Common myeloid progenitor, CD34-positive (primary cell): ENCODE results near the gene PCDH20.
"Not testable (repeated sequence)": the region's sequence is repeated elsewhere in the genome, so short reads cannot be mapped to it uniquely, and the experiment has no call there.

Source experiments
- CTCF ChIA-PET: fragments of 350-600 bp; sonication (Branson Sonifier 250); formaldehyde crosslinking; loops from one replicate; lab custom pipeline; 2021; ENCODE audit warnings: antibody characterized with exemption; lab: Charles Lee
- POLR2A ChIA-PET: fragments of 350-600 bp; sonication (Branson Sonifier 250); formaldehyde crosslinking; loops from one replicate; lab custom pipeline; 2021; ENCODE audit warnings: antibody characterized with exemption; lab: Charles Lee
- DNase-seq, 3 donors: peaks; one replicate each; pipeline versions ENCODE4 v3.0.0 to v3.0.0-alpha.2; 2013
- H3K27ac ChIP-seq, 2 experiments: 1 replicate in 1 of 2; 2 replicates in 1 of 2; pipeline ENCODE4 v1.7.0; 2013; ENCODE audit warnings: inconsistent platforms in 2 of 2, low read length in 2 of 2, mild to moderate bottlenecking in 2 of 2, low read depth in 1 of 2, moderate library complexity in 1 of 2; ENCODE audit not compliant: severe bottlenecking in 2 of 2, insufficient read depth in 1 of 2, poor library complexity in 1 of 2
- H3K27me3 ChIP-seq, 5 experiments: replicated peaks in 2 of 5; 1 replicate in 3 of 5; 2 replicates in 2 of 5; pipeline versions ENCODE4 v1.6.1 to v1.7.0; 2013; ENCODE audit warnings: low read length in 4 of 5, mild to moderate bottlenecking in 2 of 5, moderate library complexity in 2 of 5, inconsistent platforms in 1 of 5; ENCODE audit not compliant: insufficient read depth in 5 of 5, control insufficient read depth in 4 of 5
- H3K36me3 ChIP-seq, 4 experiments: 1 replicate in 2 of 4; 2 replicates in 2 of 4; pipeline versions ENCODE4 v1.6.1 to v1.7.0; 2013; ENCODE audit warnings: low read length in 3 of 4, control low read depth in 1 of 4, mild to moderate bottlenecking in 1 of 4; ENCODE audit not compliant: control insufficient read depth in 4 of 4, insufficient read depth in 4 of 4
- H3K4me1 ChIP-seq, 4 experiments: 1 replicate in 3 of 4; 2 replicates in 1 of 4; pipeline versions ENCODE4 v1.6.1 to v1.7.1; 2013; ENCODE audit warnings: low read length in 3 of 4, mild to moderate bottlenecking in 3 of 4, control low read depth in 1 of 4, inconsistent platforms in 1 of 4, moderate library complexity in 1 of 4; ENCODE audit not compliant: control insufficient read depth in 4 of 4, insufficient read depth in 4 of 4; ENCODE audit errors: control extremely low read depth in 1 of 4
- H3K4me3 ChIP-seq, 7 experiments: 1 replicate in 4 of 7; 2 replicates in 3 of 7; pipeline versions ENCODE4 v1.5.1 to v1.7.0; 2013; ENCODE audit warnings: mild to moderate bottlenecking in 7 of 7, low read length in 6 of 7, moderate library complexity in 6 of 7, inconsistent platforms in 2 of 7, low read depth in 2 of 7, control low read depth in 1 of 7; ENCODE audit not compliant: insufficient read depth in 4 of 7, control insufficient read depth in 1 of 7; ENCODE audit errors: extremely low read depth in 1 of 7
- H3K9me3 ChIP-seq, 5 experiments: 1 replicate in 4 of 5; 2 replicates in 1 of 5; pipeline versions ENCODE4 v1.6.1 to v1.7.1; 2013; ENCODE audit warnings: low read length in 4 of 5, mild to moderate bottlenecking in 2 of 5, inconsistent platforms in 1 of 5, low read depth in 1 of 5, moderate library complexity in 1 of 5; ENCODE audit not compliant: control insufficient read depth in 4 of 5, insufficient read depth in 2 of 5; ENCODE audit errors: control extremely low read depth in 1 of 5
- WGBS: methylation state at CpG from one replicate; pipeline ENCODE4 v1.1.5; 2013; ENCODE audit not compliant: insufficient coverage; 5-methylcytosine and 5-hydroxymethylcytosine counted together

The PCDH20 gene

GRCh38 chr13:61396121-61396520 lies 19.5 kb downstream of the PCDH20 start:
- Histone ChIP-seq H3K4me1 (no peaks in the 10 kb centered on the region), H3K27me3 (no peaks in the 10 kb centered on the region), H3K9me3 (no peaks in the 10 kb centered on the region), H3K36me3 (no peaks in the 10 kb centered on the region), H3K27ac (no peak overlapping the region), H3K4me3 (no peak overlapping the region)
- POLR2A ChIA-PET, result no interaction called here
- DNase-seq, result no peak
- CTCF ChIA-PET, result no interaction called here

- no peak for DNase-seq
- WGBS, result 87% methylated on average over 5 of the region's 7 CpGs
These were observed 24.2 kb downstream of the PCDH20 start for GRCh38 chr13:61391426-61391825.

GRCh38 chr13:61387694-61388093 lies 28.0 kb downstream of the PCDH20 start:
- Histone ChIP-seq H3K27me3 (no peaks in the 10 kb centered on the region), H3K4me3 (no peak overlapping the region), H3K27ac (no peak overlapping the region), H3K4me1 (no peaks in the 10 kb centered on the region), H3K9me3 (no peaks in the 10 kb centered on the region), H3K36me3 (no peaks in the 10 kb centered on the region)
- DNase-seq, result no peak
- POLR2A ChIA-PET, result no interaction called here
- CTCF ChIA-PET, result no interaction called here
- 89% methylated on average over 2 of the region's 3 CpGs for WGBS

More at GRCh38 chr13:61391426-61391825, 24.2 kb downstream of the PCDH20 start:
- H3K36me3 ChIP-seq, result no peaks in the 10 kb centered on the region
- ChIA-PET POLR2A (no interaction called here), CTCF (no interaction called here)
- H3K4me3 ChIP-seq, result no peak overlapping the region
- no peaks in the 10 kb centered on the region for H3K9me3 ChIP-seq
- no peaks in the 10 kb centered on the region for H3K4me1 ChIP-seq
- H3K27ac ChIP-seq, result no peak overlapping the region
- H3K27me3 ChIP-seq, result no peaks in the 10 kb centered on the region

- Histone ChIP-seq H3K4me3 (no peak overlapping the region), H3K9me3 (no peaks in the 10 kb centered on the region), H3K27me3 (no peaks in the 10 kb centered on the region), H3K27ac (no peak overlapping the region), H3K36me3 (no peaks in the 10 kb centered on the region), H3K4me1 (no peaks in the 10 kb centered on the region)
- DNase-seq, result no peak
- ChIA-PET POLR2A (no interaction called here), CTCF (no interaction called here)
- no CpG with 5 or more reads among the region's 2 CpGs for WGBS
These were observed 32.5 kb downstream of the PCDH20 start for GRCh38 chr13:61383111-61383510.

- H3K36me3 ChIP-seq, result no peaks in the 10 kb centered on the region
- POLR2A ChIA-PET, result no interaction called here
- H3K27ac ChIP-seq, result no peak overlapping the region
- CTCF ChIA-PET, result no interaction called here
- H3K4me3 ChIP-seq, result no peak overlapping the region
- no peaks in the 10 kb centered on the region for H3K27me3 ChIP-seq
- H3K9me3 ChIP-seq, result no peaks in the 10 kb centered on the region
- no peak for DNase-seq
- no CpG with 5 or more reads among the region's 3 CpGs for WGBS
- H3K4me1 ChIP-seq, result no peaks in the 10 kb centered on the region
These were observed 45.1 kb downstream of the PCDH20 start for GRCh38 chr13:61370520-61370919.

GRCh38 chr13:61364690-61365089 lies 51.0 kb downstream of the PCDH20 start:
- POLR2A ChIA-PET, CTCF ChIA-PET: not testable (repeated sequence)

GRCh38 chr13:61362522-61362921 lies 53.1 kb downstream of the PCDH20 start:
- no peaks in the 10 kb centered on the region for H3K27me3 ChIP-seq
- H3K4me3 ChIP-seq, result no peak overlapping the region
- no peaks in the 10 kb centered on the region for H3K36me3 ChIP-seq
- no peaks in the 10 kb centered on the region for H3K4me1 ChIP-seq
- H3K9me3 ChIP-seq, result peaks cover 0 to 2% (median 0%) of the 10 kb centered on the region in 5 experiments
- CTCF ChIA-PET, result no interaction called here
- H3K27ac ChIP-seq, result no peak overlapping the region
- DNase-seq, result no peak
- POLR2A ChIA-PET, result no interaction called here

More at GRCh38 chr13:61364690-61365089, 51.0 kb downstream of the PCDH20 start:
- H3K9me3 ChIP-seq, DNase-seq, H3K4me3 ChIP-seq, H3K27ac ChIP-seq, H3K27me3 ChIP-seq, H3K4me1 ChIP-seq, H3K36me3 ChIP-seq: not testable (repeated sequence)
- 90% methylated on average over 5 of the region's 5 CpGs for whole genome bisulfite sequencing
